Gastrocnemius medialis (tissue), 4 donors: ENCODE results near the gene LAMTOR3.

Experiments used
- POLR2A ChIP-seq, 2 donors: fragments of 450-650 bp; IDR thresholded peaks; one replicate each; pipeline ENCODE4 v1.6.1; 2017; ENCODE audit warnings: antibody characterized with exemption in 2 of 2, mild to moderate bottlenecking in 2 of 2, moderate library complexity in 2 of 2
- TF ChIP-seq, protein P1 (sequence below), 5 experiments: fragments of 450-650 bp in 3 of 5; fragments of 200-600 bp in 2 of 5; sonication (generic) in 2 of 5; IDR thresholded peaks in 4 of 5; conservative IDR thresholded peaks in 1 of 5; 1 replicate in 4 of 5; 2 replicates in 1 of 5; pipeline ENCODE4 v1.5.1; 2016 to 2019; ENCODE audit warnings: antibody characterized with exemption in 5 of 5, mild to moderate bottlenecking in 3 of 5, moderate library complexity in 3 of 5

DNA sequence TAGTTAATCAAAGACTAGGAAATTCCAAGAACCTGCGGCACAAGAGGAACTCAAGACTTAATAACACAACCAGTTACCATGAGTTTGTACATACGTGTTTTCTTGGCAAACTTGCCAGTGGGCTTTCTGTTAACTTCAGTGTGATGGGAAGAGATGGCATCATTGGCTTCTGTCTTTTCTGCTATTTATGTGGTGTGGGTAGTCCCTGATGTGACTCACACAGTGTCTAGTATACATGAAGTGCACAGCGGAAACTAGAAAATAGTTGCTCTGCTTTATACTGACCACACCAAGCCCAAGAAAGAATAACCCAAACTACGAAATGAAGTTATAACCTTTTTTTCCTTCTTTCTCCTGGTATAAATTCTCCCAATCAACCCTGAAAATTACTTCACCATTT lies 53.1 kb downstream of the LAMTOR3 start:
- TF ChIP-seq POLR2A (IDR thresholded peaks at IDR 0.05) = no peak
- TF ChIP-seq, protein P1, sequence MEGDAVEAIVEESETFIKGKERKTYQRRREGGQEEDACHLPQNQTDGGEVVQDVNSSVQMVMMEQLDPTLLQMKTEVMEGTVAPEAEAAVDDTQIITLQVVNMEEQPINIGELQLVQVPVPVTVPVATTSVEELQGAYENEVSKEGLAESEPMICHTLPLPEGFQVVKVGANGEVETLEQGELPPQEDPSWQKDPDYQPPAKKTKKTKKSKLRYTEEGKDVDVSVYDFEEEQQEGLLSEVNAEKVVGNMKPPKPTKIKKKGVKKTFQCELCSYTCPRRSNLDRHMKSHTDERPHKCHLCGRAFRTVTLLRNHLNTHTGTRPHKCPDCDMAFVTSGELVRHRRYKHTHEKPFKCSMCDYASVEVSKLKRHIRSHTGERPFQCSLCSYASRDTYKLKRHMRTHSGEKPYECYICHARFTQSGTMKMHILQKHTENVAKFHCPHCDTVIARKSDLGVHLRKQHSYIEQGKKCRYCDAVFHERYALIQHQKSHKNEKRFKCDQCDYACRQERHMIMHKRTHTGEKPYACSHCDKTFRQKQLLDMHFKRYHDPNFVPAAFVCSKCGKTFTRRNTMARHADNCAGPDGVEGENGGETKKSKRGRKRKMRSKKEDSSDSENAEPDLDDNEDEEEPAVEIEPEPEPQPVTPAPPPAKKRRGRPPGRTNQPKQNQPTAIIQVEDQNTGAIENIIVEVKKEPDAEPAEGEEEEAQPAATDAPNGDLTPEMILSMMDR (IDR thresholded peaks at IDR 0.05 in 4 of 5, conservative IDR thresholded peaks at IDR 0.05 in 1 of 5) = no peak
